CMK (cell line): Measurements from ENCODE around the gene PRR5L.

Experiments
- DNase-seq: peaks from one replicate; pipeline ENCODE4 v3.0.0-alpha.2; 2010; ENCODE audit warnings: low read depth

Gene PRR5L

GRCh38 chr11:36295926-36296325 is at the start of gene PRR5L:
TSS of gene PRR5L (plus strand) at chr11:36296288. CDS start at chr11:36401122, 104,834 bp downstream.
- DNase-seq = no peak

GRCh38 chr11:36247493-36247892 is 48.6 kb upstream of the PRR5L start:
- DNase-seq = no peak

DNA sequence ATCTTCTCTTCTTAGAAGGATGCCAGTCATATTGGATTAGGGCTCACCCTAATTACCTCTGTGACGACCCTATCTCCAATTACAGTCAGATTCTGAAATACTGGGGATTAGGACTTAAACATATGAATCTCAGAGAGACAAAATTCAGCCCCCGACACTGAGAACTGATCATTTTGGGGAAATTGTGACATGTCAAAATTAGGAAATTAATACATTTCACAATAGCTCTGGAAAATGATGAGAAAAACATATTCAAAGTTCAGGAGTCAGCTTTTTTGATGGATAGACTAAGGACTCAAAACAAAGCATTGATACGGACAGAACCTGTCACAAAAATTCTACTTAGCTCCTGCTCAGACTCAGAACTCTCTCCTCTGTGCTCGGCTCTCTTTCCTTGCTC is 47.7 kb upstream of the PRR5L start:
- no peak for DNase-seq

DNA sequence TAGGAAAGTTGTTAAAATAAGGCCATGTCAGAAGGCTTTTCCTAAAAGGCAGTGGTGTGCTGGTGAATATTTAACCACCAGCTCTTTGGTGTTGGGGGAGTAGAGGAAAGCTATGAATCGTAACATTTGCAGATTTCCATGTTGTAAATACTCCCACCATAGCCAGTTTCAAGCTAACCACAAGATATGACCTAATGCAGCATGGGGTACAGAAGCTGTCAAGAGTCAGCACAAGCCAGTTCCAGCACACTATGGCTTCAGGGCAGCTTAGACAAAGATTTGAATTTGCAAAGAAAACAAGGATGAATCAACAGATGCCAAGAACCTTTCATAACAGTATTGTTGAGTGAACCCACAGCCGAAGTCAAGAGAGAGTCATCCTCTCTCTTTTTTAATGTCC is 46.8 kb upstream of the PRR5L start:
- no peak for DNase-seq

- no peak for DNase-seq
Measured at GRCh38 chr11:36251823-36252222, 44.3 kb upstream of the PRR5L start.

GRCh38 chr11:36253238-36253637 is 42.9 kb upstream of the PRR5L start:
- no peak for DNase-seq

DNA sequence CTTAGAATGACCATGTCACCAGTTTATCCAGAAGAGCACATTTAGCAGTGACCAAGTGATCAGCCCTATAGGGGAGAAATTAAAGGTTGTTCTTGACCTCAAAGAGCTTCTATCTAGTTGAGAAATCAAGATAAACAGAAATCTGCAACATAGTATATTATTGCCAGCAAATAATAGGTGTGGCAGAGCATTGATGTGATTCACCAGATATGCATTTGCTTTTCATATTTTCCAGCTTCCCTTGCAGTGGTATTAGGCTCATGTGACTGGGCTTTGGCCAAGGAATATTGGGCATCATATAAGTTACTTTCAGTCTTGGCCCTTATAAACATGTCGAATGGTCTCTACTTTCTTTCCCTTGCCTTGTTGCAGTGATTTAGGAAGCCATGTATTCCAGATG is 41.4 kb upstream of the PRR5L start:
- no peak for DNase-seq

GRCh38 chr11:36257351-36257750 is 38.7 kb upstream of the PRR5L start:
- DNase-seq = no peak

DNA sequence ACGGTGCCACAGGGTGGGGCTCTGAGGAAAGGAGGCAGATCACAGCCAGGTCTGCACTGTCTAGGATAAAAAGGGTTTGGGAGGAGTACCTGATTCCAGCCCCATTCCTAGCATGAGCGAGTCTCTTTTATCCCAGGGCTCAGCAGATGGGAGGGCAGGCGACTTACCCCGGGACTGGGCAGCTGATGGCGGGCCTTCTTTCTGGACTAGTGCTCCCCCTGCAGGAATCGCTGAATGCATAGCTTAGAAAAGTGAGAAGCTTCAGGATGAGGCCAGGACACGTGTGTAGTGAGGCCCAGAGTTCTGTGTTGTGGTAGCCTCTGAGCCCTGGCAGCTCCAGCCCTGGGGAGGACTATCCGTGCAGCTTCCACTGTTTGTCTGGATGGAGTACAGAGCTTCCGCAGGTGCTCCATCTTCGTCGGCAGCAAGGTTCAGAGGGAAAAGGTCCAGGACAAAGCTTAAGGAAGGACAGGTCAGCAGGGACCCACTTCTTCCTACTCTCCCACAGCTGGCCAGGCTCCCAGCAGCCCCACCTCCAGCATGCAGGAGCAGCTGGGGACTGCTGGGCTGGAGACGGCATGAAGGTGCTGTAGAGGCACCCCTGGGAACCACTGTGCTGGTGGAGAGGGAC is 37.2 kb upstream of the PRR5L start:
- no peak for DNase-seq

GRCh38 chr11:36261094-36261493 is 35.0 kb upstream of the PRR5L start:
- DNase-seq = no peak

GRCh38 chr11:36264011-36264972 is 31.8 kb upstream of the PRR5L start:
- no peak for DNase-seq

DNA sequence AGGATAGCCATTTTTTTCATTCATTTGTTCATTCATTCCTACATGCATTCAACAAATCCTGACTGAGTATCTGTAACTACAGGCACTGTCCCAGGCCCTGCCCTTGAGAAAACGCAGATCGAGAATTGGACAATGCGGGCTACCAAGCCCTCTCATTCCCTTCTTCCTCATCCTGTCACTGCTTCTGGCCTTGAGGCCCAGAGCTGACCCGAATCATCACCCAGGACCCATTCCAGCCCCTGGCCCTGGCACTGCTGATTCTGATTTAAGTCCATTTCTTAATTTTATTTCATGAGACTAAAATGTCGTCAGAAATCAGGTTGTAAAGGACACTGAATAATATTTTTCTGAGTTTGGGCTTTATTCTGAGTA is 31.1 kb upstream of the PRR5L start:
- DNase-seq = no peak

- peak; percentile 12 for DNase-seq
Measured at GRCh38 chr11:36265793-36266628, 30.1 kb upstream of the PRR5L start.

- DNase-seq = no peak
Measured at GRCh38 chr11:36266767-36267166, 29.3 kb upstream of the PRR5L start.

GRCh38 chr11:36268337-36268985 is 27.6 kb upstream of the PRR5L start:
- no peak for DNase-seq

GRCh38 chr11:36270701-36271100 is 25.4 kb upstream of the PRR5L start:
- DNase-seq = no peak

- DNase-seq = peak; percentile 27
Measured at GRCh38 chr11:36271794-36272407, 24.2 kb upstream of the PRR5L start.

DNA sequence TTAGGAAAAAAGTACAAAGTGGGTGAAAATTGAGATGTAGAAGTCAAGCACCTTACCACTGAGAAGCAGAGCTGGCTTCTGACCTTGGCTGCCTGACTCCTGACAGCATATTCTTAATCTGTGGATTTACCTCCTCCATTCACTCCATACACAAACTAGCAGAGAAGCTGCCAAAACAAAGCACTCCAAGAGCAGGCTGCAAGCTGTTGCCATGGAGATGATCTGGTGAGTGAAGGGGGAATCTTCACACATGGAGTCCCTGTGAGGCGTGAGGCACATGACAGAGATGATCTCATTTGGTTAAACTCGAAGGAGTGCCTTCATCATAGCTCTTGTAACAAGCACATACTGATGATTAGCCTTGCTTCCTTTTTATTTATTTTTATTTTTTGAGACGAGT is 23.0 kb upstream of the PRR5L start:
- DNase-seq = no peak

DNA sequence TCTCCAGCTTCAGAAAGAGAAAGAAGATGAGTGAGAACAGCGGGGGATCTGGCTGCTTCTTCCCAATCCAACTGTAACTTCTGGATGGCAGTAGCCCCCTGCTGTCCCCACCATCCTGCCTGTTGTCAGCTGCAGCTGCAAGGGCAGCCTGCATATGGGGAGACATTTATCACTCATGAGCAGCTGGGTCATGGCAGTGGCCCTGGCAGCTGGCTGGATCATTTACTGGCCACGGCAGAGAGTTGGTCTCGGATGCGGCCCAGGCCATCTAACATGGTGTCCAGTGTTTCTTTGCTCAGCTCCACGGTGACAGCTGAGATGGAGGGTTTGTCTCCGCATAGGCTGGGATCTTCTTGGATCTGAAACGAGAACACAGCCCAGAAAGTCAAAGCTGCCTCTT is 21.7 kb upstream of the PRR5L start:
- no peak for DNase-seq

GRCh38 chr11:36278531-36279282 is 17.4 kb upstream of the PRR5L start:
- DNase-seq = no peak

DNA sequence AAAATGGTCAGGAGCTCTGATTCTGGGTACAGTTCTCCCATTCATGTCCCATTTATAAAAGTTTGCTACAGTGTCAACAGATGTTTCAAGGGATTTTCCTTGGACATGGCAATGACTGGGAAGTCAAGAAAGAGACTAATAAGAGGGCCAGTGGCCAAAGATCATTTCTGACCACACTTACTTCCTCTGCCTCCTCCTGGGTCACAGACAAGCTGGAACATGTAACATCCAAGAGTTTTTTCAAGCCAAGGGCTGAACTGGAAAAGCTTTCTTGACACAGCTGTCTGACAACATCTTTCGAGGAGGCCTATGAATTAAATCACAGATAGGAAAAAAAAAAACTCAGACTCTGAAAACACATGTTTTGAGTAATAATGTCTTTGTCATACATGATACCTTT is 15.6 kb upstream of the PRR5L start:
- no peak for DNase-seq
